ENCODE data around the gene SYNJ2.
"Not testable (repeated sequence)": the region's sequence is repeated elsewhere in the genome, so short reads cannot be mapped to it uniquely, and the experiment has no call there.

SYNJ2 gene

GRCh38 chr6:157959451-157960227 is 22.0 kb upstream of the SYNJ2 start:
- DNase-seq = no peak

- DNase-seq = no peak
Measured at GRCh38 chr6:157961153-157961831, 20.4 kb upstream of the SYNJ2 start.

DNA sequence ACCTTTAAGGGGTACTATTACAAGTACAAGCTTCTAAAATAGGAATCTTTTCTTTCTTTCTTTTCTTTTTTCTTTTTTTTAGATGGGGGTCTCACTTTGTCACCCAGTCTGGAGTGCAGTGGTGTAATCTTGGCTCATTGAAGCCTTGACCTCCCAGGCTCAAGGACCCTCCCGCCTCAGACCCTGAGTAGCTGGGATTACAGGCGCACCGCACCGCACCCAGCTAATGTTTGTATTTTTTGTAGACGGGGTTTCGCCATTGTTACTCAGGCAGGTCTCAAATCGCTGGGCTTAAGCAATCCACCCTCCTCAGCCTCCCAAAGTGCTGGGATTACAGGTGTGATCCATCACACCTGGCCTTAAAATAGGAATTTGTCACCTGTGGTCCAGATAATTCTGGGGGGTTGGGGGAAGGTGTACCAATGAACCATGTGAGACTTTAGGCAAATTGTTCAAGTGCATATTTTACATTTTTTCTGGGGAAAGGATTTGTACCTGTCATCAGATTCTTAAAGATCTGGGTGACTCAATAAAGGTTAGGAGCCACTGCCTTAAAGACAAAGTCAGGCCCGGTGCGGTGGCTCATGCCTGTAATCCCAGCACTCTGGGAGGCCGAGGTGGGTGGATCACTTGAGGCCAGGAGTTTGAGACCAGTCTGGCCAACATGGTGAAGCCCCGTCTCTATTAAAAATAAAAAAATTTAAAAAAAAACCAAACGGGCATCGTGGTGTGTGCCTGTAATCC is 19.7 kb upstream of the SYNJ2 start:
- DNase-seq = no peak

GRCh38 chr6:157962601-157963302 is 18.9 kb upstream of the SYNJ2 start:
- no peak for DNase-seq

GRCh38 chr6:157964100-157964499 is 17.6 kb upstream of the SYNJ2 start:
- DNase-seq = no peak

DNA sequence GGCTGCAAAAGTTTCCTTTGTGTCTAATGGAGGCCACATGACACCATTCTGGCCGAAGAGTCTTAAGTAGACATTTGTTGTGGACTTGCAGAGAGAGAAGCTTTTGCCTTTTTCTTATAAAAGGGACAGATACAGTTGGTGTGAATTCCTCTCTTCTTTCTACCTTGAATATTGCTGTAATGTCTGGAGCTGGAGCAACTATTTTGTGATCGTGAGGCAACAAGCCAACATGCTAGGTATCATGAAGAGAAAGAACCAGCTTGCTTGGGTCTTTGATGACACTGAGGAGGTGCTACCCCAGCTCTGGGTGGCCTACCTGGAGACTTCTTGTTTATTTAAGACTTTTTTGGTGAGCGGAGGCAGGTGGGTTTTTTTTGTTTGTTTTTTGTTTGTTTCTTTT is 16.3 kb upstream of the SYNJ2 start:
- no peak for DNase-seq

GRCh38 chr6:157966589-157966977 is 15.1 kb upstream of the SYNJ2 start:
- no peak for DNase-seq

GRCh38 chr6:157967020-157967419 is 14.6 kb upstream of the SYNJ2 start:
- DNase-seq = no peak

DNA sequence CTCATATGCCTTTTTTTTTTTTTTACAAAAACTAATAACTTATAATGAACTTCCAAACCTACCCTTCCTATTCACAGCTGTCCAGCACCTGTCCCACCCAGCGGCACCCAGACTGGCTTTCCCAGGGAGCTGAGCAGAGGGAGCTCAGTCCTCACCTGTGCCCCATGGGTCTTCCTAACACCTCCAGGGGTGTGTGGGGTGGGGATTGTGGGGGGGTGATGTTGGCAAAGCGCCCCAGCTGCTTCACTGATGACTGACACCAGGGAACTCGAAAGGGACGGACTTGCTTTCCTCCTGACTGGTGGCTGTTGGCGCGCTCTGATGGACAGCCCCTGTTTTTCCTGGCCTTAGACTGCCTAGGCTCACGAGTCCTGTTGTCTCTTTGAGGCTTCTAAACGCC is 14.2 kb upstream of the SYNJ2 start:
- DNase-seq = no peak

DNA sequence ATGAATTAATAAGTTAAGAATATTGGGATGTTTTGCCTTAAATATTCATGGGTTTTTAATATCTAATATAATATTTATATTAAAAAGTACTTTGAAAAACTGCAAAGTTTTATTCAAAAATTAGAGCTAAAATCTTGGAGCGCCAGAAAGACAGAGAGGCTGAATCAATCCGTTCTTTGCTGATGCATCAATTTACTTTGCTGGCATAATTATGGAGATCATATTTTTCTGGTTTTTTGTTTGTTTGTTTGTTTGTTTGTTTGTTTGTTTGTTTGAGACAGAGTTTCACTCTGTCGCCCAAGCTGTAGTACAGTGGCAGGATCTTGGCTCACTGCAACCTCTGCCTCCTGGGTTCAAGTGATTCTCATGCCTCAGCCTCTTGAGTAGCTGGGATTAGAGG is 9.5 kb upstream of the SYNJ2 start:
- not testable (repeated sequence) for DNase-seq

DNA sequence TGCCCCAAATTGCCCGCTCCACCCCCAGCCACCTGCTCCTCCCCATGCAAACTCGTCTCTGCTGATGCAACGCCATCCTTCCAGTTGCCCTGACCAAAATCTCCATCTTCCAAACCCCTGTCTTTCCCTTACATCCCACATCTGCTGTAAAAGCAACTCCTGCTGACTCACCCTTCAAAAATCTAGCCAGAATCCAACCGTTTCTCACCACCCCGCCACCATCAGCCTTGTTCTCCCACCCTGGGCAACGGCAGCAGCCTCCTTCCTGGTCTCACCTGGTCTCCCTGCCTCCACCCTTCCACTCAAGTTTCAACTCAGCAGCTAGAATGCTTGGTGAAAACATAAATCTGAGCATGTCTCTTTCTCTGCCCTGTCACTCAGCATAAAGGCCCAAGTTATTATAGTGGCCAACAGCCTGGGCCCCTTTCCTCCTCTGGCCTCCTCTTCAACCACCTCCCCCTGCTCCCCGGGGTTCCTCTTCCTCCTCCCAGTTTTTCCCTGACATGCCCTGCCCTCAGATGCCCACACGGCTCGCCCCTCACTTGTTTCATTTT is 7.2 kb upstream of the SYNJ2 start:
- no peak for DNase-seq

DNA sequence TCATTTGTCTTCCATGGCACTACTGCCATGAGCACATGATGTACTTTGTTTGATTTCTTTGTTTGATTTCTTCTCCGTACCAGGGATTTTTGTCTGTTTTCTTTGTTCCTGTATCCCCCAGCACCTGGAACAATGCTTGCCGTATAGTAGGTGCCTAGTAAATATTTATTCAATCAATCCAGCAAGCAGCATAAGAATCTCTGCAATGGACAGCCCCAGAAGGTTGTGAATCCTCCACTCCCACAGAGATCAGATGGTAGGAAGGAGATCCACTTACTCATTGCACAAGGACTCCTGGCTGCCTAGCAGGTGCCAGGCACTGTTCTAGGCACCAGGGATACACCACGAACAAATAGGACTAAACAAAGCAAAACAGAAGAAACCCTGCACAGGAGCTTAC is 6.7 kb upstream of the SYNJ2 start:
- no peak for DNase-seq

GRCh38 chr6:157975456-157975855 is 6.2 kb upstream of the SYNJ2 start:
- no peak for DNase-seq

- DNase-seq = no peak
Measured at GRCh38 chr6:157976345-157977175, 5.1 kb upstream of the SYNJ2 start.

DNA sequence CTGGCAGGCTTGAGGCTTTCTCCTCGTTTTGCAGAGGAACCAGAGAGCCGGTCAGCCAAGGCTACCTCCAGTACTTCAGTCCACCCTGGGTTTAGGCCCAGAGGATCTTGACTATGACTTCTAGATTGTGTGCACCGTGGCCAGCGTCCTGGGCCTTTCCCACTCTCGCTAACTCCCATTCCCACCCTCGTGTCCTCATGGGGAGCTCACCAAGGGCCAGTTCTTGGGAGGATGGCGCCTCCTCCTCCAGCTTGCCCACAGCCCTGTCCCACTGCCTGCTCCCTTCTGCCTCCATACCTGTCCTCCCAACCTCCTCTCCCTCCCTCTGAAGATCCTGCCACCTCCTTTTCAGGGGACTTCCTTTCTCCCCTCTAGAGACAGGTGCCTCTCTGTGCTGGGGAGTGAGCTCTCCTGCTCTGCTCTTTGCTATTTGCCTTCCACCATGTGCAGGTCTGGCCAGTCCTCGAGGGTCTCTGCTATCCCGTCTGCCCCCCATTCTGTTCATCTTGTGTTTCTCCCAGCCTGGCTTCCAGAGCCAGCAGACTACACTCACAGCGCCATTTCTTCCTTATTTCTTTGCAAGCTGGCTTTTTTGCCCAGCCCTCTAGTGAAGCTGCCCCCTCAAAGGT is 4.4 kb upstream of the SYNJ2 start:
- DNase-seq = no peak

DNA sequence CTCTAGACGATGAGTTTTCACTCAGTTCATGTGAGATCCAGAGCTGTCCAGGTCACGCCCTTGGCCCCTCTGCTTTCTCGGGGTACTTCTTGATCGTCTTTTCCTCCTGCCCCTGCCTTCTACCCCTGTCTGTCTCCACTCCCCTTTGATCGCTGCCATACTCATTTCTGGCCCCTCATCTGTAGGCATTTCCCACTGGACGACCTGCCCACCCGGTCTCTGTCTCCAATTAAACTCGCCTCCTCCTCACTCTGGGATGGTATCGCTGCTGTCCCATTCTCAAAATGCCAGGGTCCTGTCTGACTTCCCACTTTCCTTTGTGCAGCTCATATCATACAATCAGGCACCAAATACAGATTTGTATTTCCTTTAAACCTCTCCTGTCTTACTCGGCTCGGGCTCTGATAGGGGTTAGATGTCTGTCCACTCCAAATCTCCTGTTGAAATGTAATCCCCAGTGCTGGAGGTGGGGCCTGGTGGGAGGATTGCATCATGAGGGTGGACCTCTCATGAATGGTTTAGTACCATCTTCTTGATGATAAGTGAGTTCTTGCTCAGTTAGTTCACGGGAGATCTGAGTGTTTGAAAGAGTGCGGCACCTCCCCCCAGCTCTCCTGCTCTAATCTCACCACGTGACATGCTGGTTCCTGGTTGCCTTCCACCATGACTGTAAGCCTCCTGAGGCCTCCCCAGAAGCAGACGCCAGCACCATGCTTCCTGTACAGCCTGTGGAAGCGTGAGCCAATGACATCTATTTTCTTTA is 3.5 kb upstream of the SYNJ2 start:
- DNase-seq = no peak

- DNase-seq = no peak
Measured at GRCh38 chr6:157980288-157981131, 1.2 kb upstream of the SYNJ2 start.

DNA sequence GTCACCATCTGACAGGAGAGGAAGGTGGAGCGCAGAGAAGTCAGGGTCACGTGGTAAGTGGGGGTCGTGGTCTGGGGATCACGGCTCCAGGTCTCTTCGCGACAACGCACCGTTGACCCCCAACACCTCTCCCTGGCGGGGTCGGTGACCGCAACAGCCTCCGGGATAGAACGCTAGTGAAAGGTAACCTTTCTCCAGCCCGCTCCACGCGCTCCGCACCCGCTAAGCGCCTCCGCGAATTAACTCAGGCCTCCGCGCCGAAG is 600 bp upstream of the SYNJ2 start:
- DNase-seq = no peak

- DNase-seq = no peak
Measured at GRCh38 chr6:157982102-157982562, 469 bp downstream of the SYNJ2 start.
